Stimulated activated naive CD8-positive, alpha-beta T cell treated with anti-CD3 and anti-CD28 coated beads, Interleukin-15, amount 100 ng/mL, for 72 hours (primary cell): ENCODE results near the gene EPHB6.

Experiments
- ATAC-seq: fragments of 150-1000 bp; cut with Tn5 transposase; 2 replicates; pipeline ENCODE4 v1.10.0; 2021; ENCODE audit warnings: mild to moderate bottlenecking, moderate library complexity
- DNase-seq, 2 donors: peaks; one replicate each; pipeline ENCODE4 v3.0.0; 2021 to 2022
- H3K27ac Mint-ChIP-seq, 2 donors: one replicate each; pipeline ENCODE4 v1.8.0; 2022; ENCODE audit warnings: mild to moderate bottlenecking in 2 of 2, mixed read lengths in 2 of 2, moderate library complexity in 2 of 2
- H3K27me3 Mint-ChIP-seq: one replicate; pipeline ENCODE4 v1.8.0; 2022; ENCODE audit warnings: mixed read lengths
- H3K4me1 Mint-ChIP-seq: one replicate; pipeline ENCODE4 v1.8.0; 2022; ENCODE audit warnings: mild to moderate bottlenecking, mixed read lengths
- H3K4me3 Mint-ChIP-seq, 2 donors: one replicate each; pipeline ENCODE4 v1.8.0; 2022; ENCODE audit warnings: mild to moderate bottlenecking in 2 of 2, mixed read lengths in 2 of 2, moderate library complexity in 1 of 2
- H3K9me3 Mint-ChIP-seq, 2 donors: one replicate each; pipeline ENCODE4 v1.8.0; 2022; ENCODE audit warnings: mixed read lengths in 2 of 2

EPHB6 gene

GRCh38 chr7:142855114-142855743, 353 bp downstream of the EPHB6 start:
- Mint-ChIP-seq H3K9me3 (no peaks in the 10 kb centered on the region), H3K27ac (no peak overlapping the region), H3K4me3 (peak overlapping the region; percentile 71 to 92), H3K27me3 (peaks cover 8% of the 10 kb centered on the region), H3K4me1 (peaks cover 23% of the 10 kb centered on the region)
- ATAC-seq, result peak; percentile 10
- DNase-seq, result peak in 1 of 2 donors; percentile 27

DNA sequence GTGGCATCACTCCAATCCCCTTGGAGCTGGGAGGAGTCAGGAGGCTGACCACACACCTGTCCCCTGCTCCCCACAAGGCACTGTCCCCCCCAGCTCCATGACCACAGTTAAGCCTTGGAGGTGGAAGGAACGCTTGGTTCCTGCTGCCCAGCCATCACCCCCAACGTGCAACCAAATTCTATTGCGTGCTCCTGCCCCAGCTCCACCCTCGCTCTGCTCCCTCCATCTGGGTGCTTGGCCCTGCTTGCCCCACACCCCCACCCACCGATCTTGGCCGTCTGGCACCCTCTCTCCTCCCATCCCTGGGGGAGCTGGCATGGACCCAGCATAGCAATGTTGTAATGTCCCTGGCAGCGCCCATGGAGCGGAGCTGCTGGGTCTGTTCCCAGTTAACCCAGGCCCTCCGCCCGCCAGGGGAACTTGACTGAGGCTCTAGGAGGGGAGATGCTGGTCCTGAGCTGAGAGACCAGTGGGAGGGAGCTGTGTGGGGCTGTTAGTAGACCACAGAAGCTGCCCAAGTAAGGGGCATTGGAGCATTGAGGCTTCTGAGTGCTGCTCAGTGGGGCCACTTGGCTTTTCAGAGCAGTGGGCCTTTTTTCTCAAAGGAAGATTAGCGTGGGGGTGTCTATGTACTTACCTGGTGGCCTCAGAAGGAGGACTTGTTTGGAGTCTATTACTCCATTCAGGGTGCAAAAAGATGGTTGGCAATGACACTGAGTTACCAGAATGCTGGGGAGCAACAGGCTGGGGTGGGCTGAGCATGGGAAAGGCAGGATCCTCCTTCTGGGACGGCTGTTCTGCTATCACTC, 1.1 kb downstream of the EPHB6 start:
- Mint-ChIP-seq H3K9me3 (no peaks in the 10 kb centered on the region), H3K4me3 (peak overlapping the region; percentile 71 to 92), H3K27me3 (peaks cover 8% of the 10 kb centered on the region), H3K27ac (no peak overlapping the region), H3K4me1 (peaks cover 23% of the 10 kb centered on the region)
- no peak for ATAC-seq
- no peak for DNase-seq

- Mint-ChIP-seq H3K27ac (no peak overlapping the region), H3K9me3 (no peaks in the 10 kb centered on the region), H3K4me1 (peaks cover 23% of the 10 kb centered on the region), H3K27me3 (peaks cover 8% of the 10 kb centered on the region), H3K4me3 (peak overlapping the region; percentile 11 to 23)
- DNase-seq (no peak), ATAC-seq (no peak)
Measured at GRCh38 chr7:142856565-142857245, 1.8 kb downstream of the EPHB6 start.

DNA sequence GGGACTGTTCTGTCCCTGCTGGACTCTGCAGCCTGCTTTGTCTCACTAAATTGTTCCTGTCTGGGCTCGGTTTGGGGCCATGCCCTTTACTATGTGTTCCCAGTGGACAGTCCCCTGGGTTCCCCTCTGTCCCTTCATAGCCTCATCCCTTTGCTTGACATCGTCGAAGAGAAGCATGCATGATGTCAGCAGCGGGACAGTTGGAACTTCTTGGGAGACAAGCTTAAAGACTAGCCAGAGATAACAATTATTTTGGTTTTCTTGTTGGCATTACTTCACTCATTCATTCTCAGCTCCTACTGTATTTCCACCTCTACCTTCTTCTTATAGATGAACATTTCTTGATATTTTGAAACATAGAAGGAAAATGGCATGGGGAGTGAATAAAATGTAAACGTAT, 2.7 kb downstream of the EPHB6 start:
- Mint-ChIP-seq H3K9me3 (no peaks in the 10 kb centered on the region), H3K27ac (no peak overlapping the region)

GRCh38 chr7:142859411-142859810, 4.5 kb downstream of the EPHB6 start:
- DNase-seq (no peak), ATAC-seq (no peak)
- H3K4me3 Mint-ChIP-seq, result no peak overlapping the region
- peaks cover 8% of the 10 kb centered on the region for H3K27me3 Mint-ChIP-seq
- peaks cover 17% of the 10 kb centered on the region for H3K4me1 Mint-ChIP-seq
- H3K9me3 Mint-ChIP-seq, result no peaks in the 10 kb centered on the region
- H3K27ac Mint-ChIP-seq, result no peak overlapping the region

More for the DNA sequence above, 2.7 kb downstream of the EPHB6 start:
- peaks cover 23% of the 10 kb centered on the region for H3K4me1 Mint-ChIP-seq
- no peak for DNase-seq
- H3K4me3 Mint-ChIP-seq, result no peak overlapping the region
- peaks cover 8% of the 10 kb centered on the region for H3K27me3 Mint-ChIP-seq
- ATAC-seq, result no peak

DNA sequence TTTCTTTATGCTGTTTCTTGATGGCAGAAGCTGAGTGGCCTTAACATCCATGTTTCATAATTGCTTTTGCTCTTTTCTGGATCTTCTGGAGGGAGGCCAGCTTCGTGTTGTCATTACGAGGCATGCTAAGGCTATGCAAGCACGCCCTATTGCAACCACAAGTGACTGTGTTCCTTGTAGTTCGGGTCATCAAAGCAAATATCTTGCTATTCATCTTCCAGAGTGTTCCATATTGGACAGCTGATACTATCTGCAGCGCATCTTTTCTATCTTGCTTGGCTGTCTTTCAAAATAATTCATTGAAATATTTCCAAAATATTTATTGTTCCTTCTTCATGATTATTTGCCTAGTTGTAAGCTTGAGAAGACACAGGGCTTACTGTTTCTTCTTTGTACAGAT, 5.0 kb downstream of the EPHB6 start:
- Mint-ChIP-seq H3K27ac (no peak overlapping the region), H3K9me3 (no peaks in the 10 kb centered on the region), H3K4me3 (no peak overlapping the region), H3K27me3 (peaks cover 8% of the 10 kb centered on the region), H3K4me1 (peaks cover 17% of the 10 kb centered on the region)
- ATAC-seq (no peak), DNase-seq (no peak)

GRCh38 chr7:142860968-142861367, 6.1 kb downstream of the EPHB6 start:
- peaks cover 11% of the 10 kb centered on the region for H3K4me1 Mint-ChIP-seq
- H3K27me3 Mint-ChIP-seq, result peaks cover 3% of the 10 kb centered on the region
- H3K9me3 Mint-ChIP-seq, result no peaks in the 10 kb centered on the region
- H3K27ac Mint-ChIP-seq, result peak overlapping the region in 1 of 2 donors; percentile 50
- ATAC-seq, result no peak
- DNase-seq, result no peak
- H3K4me3 Mint-ChIP-seq, result no peak overlapping the region

DNA sequence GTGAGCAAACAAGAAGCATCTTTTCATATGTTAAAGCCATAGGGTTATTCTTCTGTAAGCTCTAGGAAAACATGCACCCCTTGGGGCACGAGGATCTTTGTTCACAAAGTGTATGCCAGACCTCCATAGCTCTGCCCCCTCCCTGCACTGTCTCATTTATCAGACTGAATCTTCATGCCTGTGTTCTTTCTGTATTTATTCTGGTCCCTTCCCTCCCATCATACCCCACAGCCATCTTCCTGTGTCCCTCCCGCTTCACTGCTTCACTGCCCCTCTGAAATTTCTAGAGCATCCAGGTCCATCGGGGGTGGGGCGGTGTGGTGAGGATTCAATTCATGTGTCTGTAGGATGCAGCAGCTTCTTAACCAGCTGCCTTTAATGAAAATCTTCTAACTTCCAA, 7.5 kb downstream of the EPHB6 start:
- no peak for DNase-seq
- H3K27ac Mint-ChIP-seq, result no peak overlapping the region
- ATAC-seq, result no peak

DNA sequence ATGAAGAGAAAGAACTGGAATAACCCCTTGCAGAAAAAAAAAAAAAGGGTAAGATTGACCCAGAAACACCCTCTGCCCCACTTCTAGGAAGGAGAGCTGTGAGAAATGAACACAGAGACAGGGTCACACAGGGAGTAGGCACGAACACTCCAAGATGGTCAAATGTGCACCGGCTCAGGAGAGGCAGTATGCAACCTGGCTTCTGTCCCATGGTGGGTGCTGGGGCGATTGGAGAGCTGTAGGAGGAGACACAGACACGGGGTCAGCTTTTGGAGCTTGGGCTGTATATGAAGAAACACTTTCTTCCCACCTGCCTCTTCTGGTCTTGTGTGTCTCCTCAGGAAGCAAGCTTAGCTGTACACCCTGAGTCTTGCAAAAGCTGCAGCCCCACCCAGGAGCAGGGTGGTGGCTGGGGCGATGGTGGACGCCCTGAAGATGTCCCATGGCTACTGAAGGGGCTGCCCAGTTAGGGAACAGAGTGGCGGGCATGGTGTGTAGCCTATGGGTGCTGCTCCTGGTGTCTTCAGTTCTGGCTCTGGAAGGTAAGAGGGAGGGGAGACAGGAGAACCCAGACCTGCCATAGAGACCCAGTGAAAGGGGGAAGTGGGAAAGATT, 8.0 kb downstream of the EPHB6 start:
- DNase-seq (no peak), ATAC-seq (no peak)
- Mint-ChIP-seq H3K9me3 (no peaks in the 10 kb centered on the region), H3K27ac (peak overlapping the region in 1 of 2 donors; percentile 46), H3K4me1 (peaks cover 7% of the 10 kb centered on the region), H3K27me3 (no peaks in the 10 kb centered on the region), H3K4me3 (no peak overlapping the region)

More for the DNA sequence above, 7.5 kb downstream of the EPHB6 start:
- Mint-ChIP-seq H3K4me1 (peaks cover 7% of the 10 kb centered on the region), H3K9me3 (no peaks in the 10 kb centered on the region), H3K4me3 (no peak overlapping the region), H3K27me3 (no peaks in the 10 kb centered on the region)

GRCh38 chr7:142863891-142864685, 9.2 kb downstream of the EPHB6 start:
- ATAC-seq (no peak), DNase-seq (no peak)
- Mint-ChIP-seq H3K27ac (no peak overlapping the region), H3K4me1 (peaks cover 7% of the 10 kb centered on the region), H3K9me3 (no peaks in the 10 kb centered on the region), H3K27me3 (no peaks in the 10 kb centered on the region), H3K4me3 (no peak overlapping the region)

- DNase-seq (no peak), ATAC-seq (no peak)
- peak overlapping the region in 1 of 2 donors; percentile 72 for H3K27ac Mint-ChIP-seq
- no peak overlapping the region for H3K4me3 Mint-ChIP-seq
- H3K4me1 Mint-ChIP-seq, result peaks cover 7% of the 10 kb centered on the region
- no peaks in the 10 kb centered on the region for H3K9me3 Mint-ChIP-seq
- no peaks in the 10 kb centered on the region for H3K27me3 Mint-ChIP-seq
Measured at GRCh38 chr7:142864980-142865747, 10.3 kb downstream of the EPHB6 start.

GRCh38 chr7:142865766-142866165, 10.9 kb downstream of the EPHB6 start:
- no peaks in the 10 kb centered on the region for H3K9me3 Mint-ChIP-seq
- ATAC-seq (no peak), DNase-seq (no peak)
- no peak overlapping the region for H3K4me3 Mint-ChIP-seq
- no peak overlapping the region for H3K27ac Mint-ChIP-seq
- H3K27me3 Mint-ChIP-seq, result no peaks in the 10 kb centered on the region
- peaks cover 7% of the 10 kb centered on the region for H3K4me1 Mint-ChIP-seq

DNA sequence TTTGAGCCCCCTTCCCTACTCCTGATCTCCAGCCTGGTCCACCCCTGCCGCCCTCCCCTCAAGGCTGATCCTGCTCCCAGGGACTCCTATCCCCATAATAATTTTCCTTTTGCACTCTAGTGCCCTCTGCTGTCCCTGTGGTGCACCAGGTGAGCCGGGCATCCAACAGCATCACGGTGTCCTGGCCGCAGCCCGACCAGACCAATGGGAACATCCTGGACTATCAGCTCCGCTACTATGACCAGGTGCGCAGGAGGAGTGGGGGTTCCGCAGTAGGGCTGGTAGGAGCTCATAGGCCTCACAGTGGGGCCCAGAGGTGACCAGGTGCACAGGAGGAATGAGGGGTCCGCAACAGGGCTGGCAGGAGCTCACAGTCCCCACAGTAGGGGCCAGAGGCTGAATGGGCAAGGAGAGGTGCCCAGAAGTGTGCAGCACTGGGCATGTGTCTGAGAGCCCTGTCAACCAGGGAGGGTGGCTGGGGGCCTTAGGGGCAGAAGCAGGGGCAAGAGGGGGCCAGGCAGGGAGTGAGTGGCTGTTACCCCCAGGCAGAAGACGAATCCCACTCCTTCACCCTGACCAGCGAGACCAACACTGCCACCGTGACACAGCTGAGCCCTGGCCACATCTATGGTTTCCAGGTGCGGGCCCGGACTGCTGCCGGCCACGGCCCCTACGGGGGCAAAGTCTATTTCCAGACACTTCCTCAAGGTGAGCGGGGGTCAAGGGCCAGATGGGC, 11.7 kb downstream of the EPHB6 start:
- no peaks in the 10 kb centered on the region for H3K27me3 Mint-ChIP-seq

GRCh38 chr7:142867097-142867378, 12.2 kb downstream of the EPHB6 start:
- Mint-ChIP-seq H3K9me3 (no peaks in the 10 kb centered on the region), H3K27me3 (no peaks in the 10 kb centered on the region), H3K4me3 (no peak overlapping the region), H3K4me1 (peaks cover 7% of the 10 kb centered on the region), H3K27ac (no peak overlapping the region)
- DNase-seq, result no peak
- ATAC-seq, result no peak

More for the DNA sequence above, 11.7 kb downstream of the EPHB6 start:
- H3K4me1 Mint-ChIP-seq, result peaks cover 7% of the 10 kb centered on the region
- DNase-seq (no peak), ATAC-seq (no peak)
- H3K9me3 Mint-ChIP-seq, result no peaks in the 10 kb centered on the region
- H3K27ac Mint-ChIP-seq, result no peak overlapping the region
- H3K4me3 Mint-ChIP-seq, result no peak overlapping the region
